Stimulated activated CD8-positive, alpha-beta memory T cell treated with anti-CD3 and anti-CD28 coated beads, Interleukin-15, amount 100 ng/mL, for 4 hours (primary cell): ENCODE results near the gene KLHL3.

Experiments
- DNase-seq, 2 donors: peaks; one replicate each; pipeline ENCODE4 v3.0.0-alpha.2; 2020; ENCODE audit warnings: low read depth in 2 of 2

The KLHL3 gene

DNA sequence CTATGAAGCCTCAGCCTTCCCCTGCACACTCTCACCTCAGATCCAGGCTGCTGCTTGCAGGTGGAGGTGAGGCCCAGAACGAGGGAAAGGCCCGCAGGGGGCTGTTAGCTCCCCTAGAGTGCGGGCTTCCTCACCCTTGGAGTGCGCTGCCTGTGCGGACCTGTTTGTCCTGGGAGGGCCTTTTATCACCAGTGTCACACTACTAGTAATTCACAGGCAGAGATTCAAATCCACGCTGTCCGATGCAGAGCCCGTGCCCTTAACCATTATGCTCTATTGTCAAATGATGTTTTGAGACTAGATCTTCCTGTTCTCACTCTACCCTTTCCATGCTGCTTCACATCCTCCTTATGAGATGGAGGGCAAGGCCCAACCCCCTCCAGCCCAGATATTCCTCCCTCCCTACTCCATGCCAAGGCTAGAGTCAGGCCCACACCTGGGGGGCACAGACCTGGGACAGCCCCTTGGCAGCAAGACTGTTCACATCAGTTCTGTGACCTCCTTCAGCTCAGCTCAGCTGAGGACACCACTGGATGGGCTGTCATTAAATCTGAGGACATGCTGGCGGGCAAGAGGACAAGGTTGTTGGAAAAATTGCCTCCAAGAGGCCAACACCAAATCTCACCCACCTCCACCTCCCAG, 124.0 kb downstream of the KLHL3 start:
- no peak for DNase-seq

DNA sequence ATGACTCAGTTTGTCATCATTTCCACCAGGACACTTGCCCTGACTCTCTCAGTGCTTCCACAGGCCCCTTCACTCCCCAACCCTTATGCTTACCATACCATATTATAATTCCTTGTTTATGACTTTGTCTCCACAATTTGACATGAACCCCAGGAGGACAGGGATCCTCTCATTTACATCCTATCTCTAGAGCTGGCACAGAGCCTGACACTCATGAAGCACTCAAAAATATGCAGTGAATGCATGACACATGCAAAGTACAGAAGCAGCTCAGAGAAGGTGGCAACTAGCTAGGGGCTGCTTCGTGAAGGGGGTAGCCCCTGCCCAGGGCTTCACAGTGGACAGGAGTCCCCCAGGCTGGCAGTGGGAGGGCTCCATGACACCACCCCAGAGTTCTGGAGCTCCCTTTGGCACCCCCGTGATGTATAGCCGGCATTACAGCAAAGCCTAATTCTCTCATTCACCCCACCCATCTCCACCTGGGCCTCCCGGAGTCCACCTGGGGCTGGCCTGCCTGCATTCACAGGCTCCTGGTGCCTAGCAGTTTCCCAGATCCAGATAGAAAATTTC, 124.8 kb downstream of the KLHL3 start:
- DNase-seq = no peak

DNA sequence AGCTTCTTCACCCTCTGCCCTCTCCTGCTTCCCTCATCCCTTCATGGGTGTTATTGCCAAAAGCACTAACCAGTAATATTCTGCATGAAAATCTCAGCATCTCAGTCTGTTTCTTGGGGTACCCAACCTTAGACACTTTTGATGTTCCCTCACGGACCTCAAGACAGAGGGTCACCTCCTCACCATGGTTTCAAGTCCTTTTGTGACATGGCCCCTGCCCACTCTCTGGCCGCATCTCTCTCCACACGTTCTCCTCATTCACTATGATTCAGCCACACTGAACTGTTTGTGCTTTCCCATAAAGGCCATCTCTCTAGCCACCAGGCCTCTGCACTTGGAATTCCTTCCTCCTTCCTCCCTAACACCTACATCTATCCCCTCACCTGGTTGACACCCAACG, 125.3 kb downstream of the KLHL3 start:
- DNase-seq = no peak

DNA sequence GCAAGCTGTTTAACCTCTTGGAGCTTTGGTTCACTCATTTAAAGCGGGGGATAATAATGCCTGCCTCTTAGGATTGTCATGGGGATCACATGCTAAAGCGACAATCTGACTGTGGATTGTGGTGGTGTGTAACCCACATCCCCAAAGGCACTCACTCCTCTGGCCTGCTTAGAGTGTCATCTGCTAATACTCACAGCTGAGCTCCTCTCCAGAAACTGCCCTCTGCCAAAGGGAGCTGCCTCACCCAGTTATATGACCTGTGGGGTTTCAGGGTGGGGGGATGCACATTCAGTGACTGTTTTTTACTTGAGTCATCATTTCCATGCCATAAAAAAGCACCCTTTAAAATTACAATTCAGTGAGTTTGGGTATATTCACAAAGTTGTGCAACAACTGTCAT, 126.8 kb downstream of the KLHL3 start:
- no peak for DNase-seq

DNA sequence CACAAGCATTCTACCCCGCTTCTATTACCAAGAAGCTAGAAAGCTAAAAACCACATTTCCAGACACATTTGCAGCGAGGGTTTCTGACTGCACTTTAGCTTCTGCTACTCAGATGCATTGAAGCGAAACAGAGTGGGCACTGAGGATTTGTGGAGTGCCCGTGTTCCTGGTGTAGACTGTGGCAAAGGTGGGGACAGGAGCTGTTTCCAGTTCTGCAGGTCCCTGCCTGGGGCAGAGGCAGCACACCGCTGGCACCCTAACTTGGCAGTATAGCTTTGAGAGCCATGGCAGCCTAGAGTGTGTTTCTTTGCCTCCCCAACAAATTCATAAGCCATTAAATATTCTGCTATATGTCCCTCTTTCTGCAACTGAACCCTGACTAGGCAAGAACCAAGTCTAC, 128.1 kb downstream of the KLHL3 start:
- DNase-seq = no peak

DNA sequence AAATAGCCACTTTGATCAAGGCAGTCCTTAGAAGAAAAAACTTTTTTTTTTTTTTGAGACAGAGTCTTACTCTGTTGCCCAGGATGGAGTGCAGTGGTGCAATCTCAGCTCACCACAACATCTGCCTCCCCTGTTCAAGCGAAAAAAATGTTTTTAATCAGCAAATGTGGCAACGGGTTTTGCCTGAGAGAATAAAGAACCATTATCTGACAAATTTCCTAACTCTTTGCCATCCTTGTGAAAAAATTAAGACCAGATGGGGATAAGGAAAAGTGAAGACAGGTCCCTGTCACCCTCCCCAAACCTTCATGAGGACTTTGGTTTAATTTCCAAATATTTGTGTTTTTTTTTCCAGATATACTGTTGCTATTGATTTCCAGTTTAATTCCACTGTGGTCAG, 129.5 kb downstream of the KLHL3 start:
- no peak for DNase-seq

DNA sequence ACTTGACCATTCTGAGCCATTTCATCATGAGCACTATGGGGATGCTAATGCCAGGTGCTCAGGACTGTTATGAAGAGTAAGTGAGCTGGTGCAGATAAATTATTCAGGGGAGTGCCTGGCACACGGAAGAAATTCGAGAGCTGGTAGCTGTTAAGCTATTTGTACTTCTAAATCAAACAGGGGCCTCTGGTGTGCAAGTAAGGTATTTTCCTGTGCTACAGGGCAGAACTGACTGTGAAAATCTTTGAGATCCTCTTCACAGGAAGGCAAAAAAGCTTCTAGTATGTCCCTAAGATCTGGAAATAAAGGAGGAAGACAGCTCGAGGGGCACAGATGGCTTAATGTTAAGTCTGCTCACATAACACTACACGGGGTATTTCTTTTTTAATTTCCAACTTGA, 130.5 kb downstream of the KLHL3 start:
- no peak for DNase-seq

DNA sequence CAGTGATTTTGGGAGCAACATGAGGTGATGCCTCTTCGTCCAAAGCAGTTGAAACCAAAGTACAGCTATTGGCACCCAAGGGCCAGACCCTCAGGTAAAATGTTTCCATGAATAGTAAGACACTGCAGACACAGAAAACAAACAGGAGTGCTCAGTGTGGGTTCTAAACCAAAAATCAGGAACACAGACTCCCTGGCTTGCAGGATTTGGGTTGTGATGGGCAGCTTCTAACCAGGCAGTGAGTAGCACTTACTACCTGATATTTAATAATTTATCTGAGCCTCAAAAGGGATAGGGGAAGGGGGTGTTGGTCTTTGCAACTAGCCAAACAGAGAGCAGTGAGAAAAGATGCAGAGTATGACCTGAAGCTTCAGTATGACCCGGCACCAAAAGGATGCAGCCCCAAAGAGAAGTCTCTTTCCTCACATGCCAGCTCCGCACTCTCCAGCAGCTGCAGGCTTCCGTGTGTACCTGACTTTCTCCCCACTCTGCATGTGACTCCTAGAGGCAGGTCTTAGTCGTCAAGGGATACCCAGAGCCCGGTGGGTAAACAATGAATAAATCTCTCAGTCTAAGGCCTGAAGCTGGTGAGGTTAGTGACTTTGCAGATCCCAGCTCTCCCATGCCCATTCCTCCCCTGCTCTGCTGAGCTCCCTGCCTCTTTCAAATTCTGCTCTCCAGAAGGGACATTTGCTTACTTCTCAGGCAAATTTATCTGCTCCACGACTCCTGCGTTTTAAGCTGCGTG, 131.4 kb downstream of the KLHL3 start:
- DNase-seq = no peak

DNA sequence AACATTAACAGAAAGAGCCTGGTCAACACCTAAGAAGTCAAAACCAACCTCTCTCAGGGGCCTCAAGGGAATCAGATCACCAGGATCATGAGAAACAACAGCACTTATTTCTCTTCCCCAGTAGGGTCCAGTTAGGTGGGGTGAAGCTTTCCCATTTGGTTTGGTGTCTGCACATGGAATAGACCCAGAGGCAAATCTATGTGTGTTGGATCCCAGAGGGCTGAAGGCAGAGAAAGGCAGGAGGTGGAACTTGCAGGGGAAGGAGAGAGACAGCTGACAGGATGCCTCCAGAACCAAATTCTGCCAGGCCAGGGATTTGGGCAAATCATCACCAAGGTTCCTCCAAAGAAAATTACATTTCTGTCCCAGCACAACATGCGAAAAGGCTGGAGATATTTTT, 132.0 kb downstream of the KLHL3 start:
- DNase-seq = no peak

DNA sequence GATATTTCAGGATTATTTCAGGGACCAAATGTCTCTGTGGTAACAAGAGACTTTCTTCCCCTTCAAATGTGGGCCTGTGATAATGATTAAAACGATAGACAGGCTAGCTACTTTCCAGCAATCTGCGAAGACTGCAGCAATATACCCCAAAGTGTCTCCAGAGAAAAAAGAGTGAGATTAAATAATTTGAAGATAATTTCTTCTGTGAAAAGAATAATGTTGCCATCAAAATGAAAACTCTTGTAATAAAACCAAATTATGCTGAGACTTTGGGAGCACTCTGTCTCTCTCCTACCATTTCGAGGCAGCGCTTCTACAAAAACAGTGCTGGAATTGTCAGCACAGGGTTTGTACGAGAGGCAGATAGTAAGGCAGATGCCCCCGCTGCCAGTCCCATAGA, 132.5 kb downstream of the KLHL3 start:
- DNase-seq = no peak

DNA sequence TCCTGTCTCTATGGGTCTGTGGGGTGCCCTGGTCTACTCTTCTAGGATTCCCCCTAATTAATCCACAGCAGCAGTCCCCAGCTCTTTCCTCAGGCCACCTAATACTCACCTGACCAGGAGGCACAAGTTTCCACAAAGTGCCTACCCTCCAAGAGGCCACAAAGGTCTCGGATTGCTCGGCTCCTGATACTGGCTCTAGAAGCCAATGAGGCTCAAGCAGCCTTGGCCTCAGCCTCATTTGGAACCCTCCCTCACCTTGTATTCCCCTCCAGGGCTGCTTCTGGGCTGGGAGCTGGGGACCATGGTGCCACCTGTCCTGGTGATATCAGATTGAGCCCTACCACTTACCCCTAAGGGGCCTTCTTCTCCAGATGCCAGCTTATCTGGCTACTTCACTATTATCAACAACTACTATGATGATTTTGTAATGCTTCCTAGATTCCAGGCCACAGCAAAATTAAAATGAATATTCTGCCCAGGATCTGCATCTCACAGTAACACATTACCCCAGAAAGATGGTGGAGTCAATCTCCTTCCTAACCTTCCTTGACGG, 133.1 kb downstream of the KLHL3 start:
- DNase-seq = no peak

DNA sequence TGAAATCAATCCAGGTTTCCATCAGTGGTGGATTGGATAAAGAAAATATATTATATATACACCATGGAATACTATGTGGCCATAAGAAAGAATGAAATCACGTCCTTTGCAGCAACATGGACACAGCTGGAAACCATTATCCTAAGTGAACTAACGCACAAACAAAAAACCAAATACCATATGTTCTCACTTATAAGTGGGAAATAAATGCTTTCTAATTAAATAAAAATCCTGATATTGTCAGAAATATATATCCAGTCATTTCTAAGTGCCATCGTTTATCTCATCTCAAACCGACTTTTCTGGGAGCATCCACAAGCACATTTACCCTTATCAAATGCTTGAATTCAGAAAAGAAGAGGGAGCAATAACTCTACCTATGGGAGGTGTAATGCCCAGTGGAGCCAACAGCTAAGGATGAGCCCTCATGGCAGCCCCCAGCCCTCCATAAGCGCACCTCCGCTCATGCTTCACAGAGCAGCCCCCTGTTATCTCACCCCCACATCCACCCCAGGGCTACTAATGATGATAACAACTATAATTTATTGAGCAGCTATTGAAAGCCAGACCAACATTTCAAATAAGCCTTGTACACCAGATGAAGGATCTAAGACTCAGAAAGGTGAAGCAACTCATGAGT, 135.0 kb downstream of the KLHL3 start:
- DNase-seq = no peak

DNA sequence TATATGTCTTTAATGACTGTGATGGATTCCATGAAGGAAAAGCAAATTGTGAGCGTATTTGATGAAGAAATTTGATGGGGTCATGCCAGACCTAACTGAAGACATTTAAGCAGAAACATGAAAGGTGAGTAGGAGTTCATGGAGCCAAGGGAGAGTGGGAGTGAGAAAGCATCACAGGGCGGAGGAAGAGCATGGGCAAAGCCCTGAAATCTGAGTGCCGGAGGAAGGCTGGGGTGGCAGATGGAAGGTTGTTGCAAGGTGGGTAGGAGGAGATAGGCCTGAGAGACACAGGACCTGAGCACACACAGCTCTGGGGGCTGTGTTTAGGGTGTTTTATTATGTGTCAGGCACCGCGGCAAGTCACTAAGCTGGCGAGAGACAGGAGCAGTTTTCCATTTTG, 136.4 kb downstream of the KLHL3 start:
- no peak for DNase-seq

DNA sequence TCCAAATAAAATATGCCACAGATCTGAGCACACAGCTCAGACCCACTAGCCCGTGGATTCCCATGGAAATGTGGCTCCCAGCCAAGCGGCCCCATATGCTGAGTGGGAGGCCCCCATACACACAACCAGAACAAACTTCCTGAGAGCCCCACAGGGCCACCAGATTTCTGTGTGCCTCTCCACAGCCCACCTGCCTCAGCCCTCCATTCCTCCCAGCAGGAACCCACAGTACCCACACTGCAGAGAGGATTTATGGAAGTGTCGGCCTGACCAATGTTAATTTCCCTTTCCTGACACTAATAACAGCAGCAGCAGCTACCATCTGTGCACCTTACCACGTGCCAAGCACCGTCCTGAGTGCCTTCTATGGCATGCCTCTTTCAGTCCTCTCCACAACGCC, 137.5 kb downstream of the KLHL3 start:
- no peak for DNase-seq

DNA sequence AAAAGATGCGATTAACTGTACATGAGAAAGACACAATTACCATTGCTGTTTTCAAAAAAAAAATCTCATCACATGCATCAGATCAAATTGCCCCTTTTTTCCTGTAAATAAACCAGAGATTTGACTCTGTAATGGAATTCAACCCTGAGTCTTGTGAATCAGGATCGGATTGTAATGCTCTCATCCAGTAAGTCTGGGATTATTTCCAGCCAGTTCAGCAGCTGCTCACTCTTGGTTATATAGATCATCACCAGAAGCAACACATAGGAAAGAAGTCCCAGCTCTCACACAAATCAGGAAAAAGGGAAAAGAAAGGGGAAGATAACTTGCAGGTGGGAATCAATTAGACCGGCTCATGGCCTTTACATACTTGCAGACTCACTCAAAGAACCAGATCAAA, 138.9 kb downstream of the KLHL3 start:
- no peak for DNase-seq

DNA sequence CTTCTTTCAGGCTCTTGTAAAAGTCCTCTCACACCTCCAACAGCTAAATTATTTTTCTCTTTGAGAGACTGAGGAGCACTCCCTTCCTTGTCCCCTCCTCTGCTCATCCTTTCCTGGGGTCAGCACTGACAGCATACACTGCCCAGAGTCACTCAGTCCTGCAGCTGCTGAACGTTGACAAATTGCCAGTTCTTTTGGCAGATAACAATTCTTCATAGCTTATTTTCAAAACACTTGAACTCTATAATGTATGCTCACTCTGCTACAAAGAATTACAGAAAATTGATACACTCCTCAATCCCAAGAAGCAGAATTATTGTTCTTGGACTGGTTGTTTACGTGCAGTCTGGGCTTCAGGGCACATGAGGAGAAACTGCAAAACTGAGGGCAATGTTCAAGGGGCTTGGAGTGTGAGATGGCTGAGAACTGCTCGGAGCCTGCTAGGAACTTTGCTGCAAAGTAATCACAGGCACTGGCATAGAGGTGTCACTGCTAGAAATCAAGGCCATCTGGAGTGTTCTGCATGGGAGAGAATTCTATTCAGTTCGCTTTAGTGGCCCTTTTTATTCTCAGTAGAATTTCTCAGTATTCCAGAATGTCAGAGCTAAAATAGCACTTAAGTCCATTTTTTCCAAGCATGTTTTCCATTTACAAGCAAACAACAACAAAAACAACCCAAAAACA, 140.4 kb downstream of the KLHL3 start:
- no peak for DNase-seq

DNA sequence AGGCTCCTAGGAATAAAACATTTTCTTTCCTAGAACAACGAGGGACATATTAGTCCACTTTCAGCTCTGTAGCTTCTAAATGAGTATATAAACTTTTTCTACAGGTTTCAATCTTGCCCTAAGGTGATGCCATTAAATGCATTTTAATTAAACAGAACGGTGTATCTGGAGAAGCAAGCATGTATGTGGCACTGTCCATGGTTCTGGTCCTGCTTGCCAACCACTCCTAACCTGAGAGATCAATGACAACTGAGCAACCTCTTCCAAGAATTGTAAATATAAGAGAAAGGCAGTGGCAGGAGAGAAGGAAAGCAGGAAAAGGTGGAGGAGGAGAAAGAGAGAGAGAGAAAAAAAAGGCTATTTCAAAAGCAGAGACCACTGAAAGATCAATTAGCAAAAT, 141.2 kb downstream of the KLHL3 start:
- DNase-seq = no peak

DNA sequence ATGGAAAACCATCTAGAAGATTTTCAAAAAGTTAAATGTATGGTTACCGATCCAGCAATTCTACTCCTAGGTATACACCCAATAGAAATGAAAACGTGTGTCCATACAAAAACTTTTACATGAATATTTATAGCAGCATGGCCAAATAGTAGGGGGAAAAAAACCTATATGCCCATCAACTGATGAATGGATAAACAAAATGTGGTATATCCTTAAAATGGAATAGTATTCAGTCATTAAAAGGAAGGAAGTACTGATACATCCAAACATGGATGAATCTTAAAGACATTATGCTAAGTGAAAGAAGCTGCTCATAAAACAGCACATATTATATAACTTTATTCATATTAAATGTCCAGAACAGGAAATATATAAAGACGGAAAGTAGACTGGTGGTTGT, 143.6 kb downstream of the KLHL3 start:
- DNase-seq = no peak

DNA sequence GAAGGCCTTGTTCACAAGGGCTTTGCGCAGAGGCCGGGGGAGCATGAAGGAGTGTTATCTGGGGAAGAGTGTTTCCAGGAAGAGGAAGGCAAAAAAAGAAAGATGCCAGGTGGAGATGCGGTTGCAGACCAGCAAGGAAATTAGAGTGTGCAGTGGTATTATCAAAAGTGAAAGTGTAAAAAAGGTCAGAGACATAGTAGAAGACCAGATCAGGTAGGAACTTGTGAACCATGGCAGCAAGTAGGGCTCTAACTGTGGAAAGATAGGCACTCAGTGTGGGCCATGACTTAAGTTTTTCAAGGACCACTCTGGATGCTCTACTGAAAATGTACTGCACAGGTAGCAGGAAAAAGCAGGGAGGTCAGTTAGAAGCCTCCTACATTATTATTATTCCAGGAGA, 146.7 kb downstream of the KLHL3 start:
- no peak for DNase-seq

DNA sequence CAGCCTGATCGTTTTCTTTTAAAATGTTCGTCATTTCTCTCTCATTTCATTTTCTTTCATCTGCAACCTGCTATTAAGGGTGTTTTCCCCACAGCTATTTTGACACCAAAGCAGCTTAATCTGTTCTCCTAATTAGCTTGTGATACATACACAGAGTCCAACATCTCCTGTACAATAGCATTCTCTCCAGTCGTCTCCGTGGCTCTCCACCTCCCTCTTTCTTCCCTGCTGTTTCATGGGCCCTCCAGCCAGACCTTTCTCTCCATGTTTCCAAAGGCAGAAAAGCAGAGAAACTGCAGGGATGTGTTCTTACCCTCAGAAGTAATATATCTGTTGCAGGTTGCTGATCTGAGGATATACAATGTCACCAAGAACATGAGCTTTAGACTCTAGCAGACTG, 148.0 kb downstream of the KLHL3 start:
- DNase-seq = no peak

DNA sequence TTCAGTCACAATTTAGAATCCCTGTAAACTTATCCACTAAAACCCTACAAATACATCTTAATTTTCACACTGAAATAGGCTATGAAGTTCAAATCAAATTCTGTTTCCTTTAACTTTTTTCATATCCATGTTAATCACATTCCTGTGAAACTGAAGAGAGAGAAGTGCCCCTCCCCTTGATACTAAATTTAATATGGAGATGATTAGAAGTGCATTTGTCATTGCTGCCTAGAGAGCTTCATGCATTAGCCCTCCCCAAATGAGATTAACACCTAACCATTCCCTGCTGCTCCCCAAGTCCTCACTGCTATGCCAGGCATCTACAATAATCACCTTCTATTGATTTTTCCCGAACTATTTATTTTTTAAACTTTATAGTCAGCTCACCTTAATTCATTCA, 151.6 kb downstream of the KLHL3 start:
- DNase-seq = no peak

DNA sequence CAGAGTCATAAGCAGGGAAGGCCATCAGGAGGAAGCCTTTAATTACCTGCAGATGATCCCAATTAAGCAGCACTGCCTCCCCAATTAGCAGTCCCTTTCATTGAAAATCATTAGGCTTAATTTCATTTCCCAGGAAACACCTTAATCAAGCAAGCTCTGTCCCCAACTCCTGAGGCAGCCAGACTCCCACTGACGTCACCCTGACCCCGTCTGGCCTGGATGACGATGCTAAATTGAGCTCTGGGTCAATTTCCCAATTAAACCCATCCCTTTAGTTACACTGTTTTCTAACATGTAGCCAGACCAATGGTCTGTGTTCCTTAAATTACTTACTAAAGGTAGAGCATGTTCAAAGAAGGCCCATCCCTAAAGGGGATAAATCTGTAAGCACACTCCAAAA, 152.8 kb downstream of the KLHL3 start:
- no peak for DNase-seq
